T-helper 17 cell (primary cell): ENCODE data around the gene PARD3. TPM values are rescaled to one million over a fixed set of nuclear protein-coding genes. Genes with fewer than 3 reads are reported as not detected.

Source experiments
- ATAC-seq: fragments of 150-1000 bp; cut with Tn5 transposase; 2 replicates; pipeline ENCODE4 v1.10.0; 2021; ENCODE audit warnings: mild to moderate bottlenecking, moderate library complexity
- DNase-seq, 3 donors: peaks; one replicate each; pipeline versions ENCODE4 v3.0.0 to v3.0.0-alpha.2; 2020 to 2021
- H3K9me3 ChIP-seq: one replicate; pipeline ENCODE4 v1.7.0; 2013; ENCODE audit warnings: low read length, mild to moderate bottlenecking; ENCODE audit not compliant: control insufficient read depth, poor library complexity, severe bottlenecking
- H3K27ac Mint-ChIP-seq: one replicate; pipeline ENCODE4 v1.8.0; 2022; ENCODE audit warnings: mild to moderate bottlenecking, moderate library complexity, mixed read lengths
- H3K27me3 Mint-ChIP-seq: one replicate; pipeline ENCODE4 v1.8.0; 2022; ENCODE audit warnings: mixed read lengths
- H3K36me3 Mint-ChIP-seq: one replicate; pipeline ENCODE4 v1.8.0; 2022; ENCODE audit warnings: low read depth, mixed read lengths
- H3K4me1 Mint-ChIP-seq: one replicate; pipeline ENCODE4 v1.8.0; 2022; ENCODE audit warnings: mild to moderate bottlenecking, mixed read lengths
- H3K4me3 Mint-ChIP-seq: one replicate; pipeline ENCODE4 v1.8.0; 2022; ENCODE audit warnings: mild to moderate bottlenecking, moderate library complexity, mixed read lengths
- total RNA-seq, 4 donors: library from RNA in 2 of 4; stranded (reverse) in 2 of 4; gene quantifications; one replicate each; pipeline ENCODE4 v1.2.3 and lab custom pipeline; 2022 to 2026

PARD3 gene
- total RNA-seq, 2 donors from 2014 or later: 0.32 to 8.2 TPM

DNA sequence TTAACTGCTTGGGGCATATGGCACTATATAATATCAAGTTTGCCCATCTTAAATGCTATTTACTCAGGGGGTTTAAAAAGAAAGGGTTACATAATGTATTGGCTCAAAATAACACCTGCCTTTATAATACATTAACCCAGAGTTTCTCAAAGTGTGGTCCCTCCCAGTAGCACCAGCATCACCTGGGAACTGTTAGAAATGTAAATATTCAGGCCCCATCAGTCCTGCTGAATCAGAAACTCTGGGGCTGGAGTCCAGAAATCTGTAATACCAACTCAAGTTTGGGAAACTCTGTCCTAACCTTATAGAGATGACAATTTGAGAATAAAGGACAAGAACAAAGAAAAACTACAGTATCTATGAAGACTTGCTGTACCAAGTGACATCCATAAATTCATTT is 270.7 kb downstream of the PARD3 start:
- no peaks in the 10 kb centered on the region for H3K4me1 Mint-ChIP-seq

DNA sequence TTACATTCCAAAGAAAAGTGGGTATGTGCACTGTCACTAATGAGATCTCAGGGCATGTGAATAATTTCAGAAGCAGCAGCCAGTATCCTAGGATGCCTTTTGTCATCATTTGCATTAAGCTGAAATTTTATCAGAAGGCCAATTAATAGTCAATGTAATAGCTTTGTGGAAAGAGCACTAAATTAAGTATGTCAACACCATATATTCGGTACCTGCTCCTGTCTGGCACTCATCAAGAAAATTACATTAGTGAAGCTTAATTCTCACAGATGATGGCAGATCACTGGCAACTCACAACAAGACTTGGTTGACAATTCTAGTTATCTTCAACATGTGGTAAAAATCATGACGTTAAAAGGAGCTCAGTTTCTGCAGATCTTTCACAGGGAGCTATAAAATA is 271.4 kb downstream of the PARD3 start:
- no peak for DNase-seq
- no peak for ATAC-seq
- H3K9me3 ChIP-seq: no peaks in the 10 kb centered on the region
- H3K4me1 Mint-ChIP-seq: no peaks in the 10 kb centered on the region
- H3K4me3 Mint-ChIP-seq: no peak overlapping the region
- H3K27ac Mint-ChIP-seq: no peak overlapping the region
- H3K36me3 Mint-ChIP-seq: peaks cover 1% of the 10 kb centered on the region
- peaks cover 7% of the 10 kb centered on the region for H3K27me3 Mint-ChIP-seq

More for the DNA sequence above, 270.7 kb downstream of the PARD3 start:
- no peak overlapping the region for H3K4me3 Mint-ChIP-seq
- peaks cover 2% of the 10 kb centered on the region for H3K36me3 Mint-ChIP-seq
- H3K27me3 Mint-ChIP-seq: peaks cover 7% of the 10 kb centered on the region
- H3K27ac Mint-ChIP-seq: no peak overlapping the region
- H3K9me3 ChIP-seq: no peaks in the 10 kb centered on the region
- no peak for DNase-seq
- ATAC-seq: no peak

DNA sequence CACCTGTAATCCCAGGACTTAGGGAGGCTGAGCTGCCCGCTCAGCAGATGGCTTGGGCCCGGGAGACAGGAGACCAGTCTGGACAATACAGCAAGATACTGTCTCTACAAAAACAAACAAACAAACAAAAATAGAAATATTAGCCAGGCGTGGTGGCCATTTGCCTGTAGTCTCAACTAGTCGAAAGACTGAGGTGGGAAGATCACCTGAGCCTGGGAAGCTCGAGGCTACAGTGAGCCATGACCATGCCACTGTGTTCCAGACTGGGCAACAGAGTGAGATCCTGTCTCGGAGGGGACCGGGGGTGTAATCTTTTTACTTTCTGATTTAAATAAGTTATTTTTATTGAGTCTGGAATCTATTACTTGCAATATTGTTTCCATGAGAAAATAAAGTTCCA is 274.6 kb downstream of the PARD3 start:
- Mint-ChIP-seq H3K4me1 (no peaks in the 10 kb centered on the region), H3K27ac (no peak overlapping the region), H3K4me3 (no peak overlapping the region), H3K27me3 (peaks cover 7% of the 10 kb centered on the region), H3K36me3 (no peaks in the 10 kb centered on the region)
- H3K9me3 ChIP-seq: no peaks in the 10 kb centered on the region
- no peak for DNase-seq
- no peak for ATAC-seq

DNA sequence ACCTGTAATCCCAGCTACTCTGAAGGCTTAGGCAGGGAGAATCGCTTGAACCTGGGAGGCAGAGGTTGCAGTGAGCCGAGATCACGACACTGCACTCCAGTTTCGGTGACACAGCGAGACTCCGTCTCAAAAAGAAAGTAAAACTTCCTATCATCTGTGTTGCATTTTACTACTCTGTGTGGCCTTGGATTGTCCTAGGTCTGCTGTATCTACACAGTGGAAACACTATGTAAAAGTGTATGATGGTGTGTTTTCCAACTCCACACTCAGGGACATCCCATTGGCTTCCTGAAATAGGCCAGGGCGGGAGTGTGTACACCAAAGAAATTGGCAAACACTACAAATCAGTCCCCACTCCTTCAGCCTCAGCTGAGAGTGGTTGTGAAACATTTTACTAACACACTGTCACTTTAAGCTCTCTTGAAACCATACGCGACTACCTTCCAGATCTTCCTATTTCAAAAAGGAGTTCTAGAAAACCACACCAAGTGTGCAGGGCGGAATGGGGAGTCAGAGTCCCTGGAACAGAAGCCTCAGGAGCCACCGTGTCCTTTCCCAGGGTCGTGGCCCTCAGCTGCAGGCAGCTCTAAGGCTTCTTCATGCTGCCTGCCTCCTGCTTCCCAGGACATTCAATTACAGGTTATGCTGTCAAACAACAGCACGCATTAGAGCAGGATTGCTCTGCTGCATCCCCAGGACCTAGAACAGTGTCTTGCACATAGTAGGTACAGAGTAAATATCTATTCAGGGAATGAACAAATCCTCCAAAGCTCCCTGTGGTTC is 275.4 kb downstream of the PARD3 start:
- no peak for ATAC-seq
- no peaks in the 10 kb centered on the region for H3K9me3 ChIP-seq
- no peaks in the 10 kb centered on the region for H3K36me3 Mint-ChIP-seq
- no peaks in the 10 kb centered on the region for H3K4me1 Mint-ChIP-seq
- DNase-seq: no peak
- no peak overlapping the region for H3K27ac Mint-ChIP-seq
- no peak overlapping the region for H3K4me3 Mint-ChIP-seq
- peaks cover 7% of the 10 kb centered on the region for H3K27me3 Mint-ChIP-seq

DNA sequence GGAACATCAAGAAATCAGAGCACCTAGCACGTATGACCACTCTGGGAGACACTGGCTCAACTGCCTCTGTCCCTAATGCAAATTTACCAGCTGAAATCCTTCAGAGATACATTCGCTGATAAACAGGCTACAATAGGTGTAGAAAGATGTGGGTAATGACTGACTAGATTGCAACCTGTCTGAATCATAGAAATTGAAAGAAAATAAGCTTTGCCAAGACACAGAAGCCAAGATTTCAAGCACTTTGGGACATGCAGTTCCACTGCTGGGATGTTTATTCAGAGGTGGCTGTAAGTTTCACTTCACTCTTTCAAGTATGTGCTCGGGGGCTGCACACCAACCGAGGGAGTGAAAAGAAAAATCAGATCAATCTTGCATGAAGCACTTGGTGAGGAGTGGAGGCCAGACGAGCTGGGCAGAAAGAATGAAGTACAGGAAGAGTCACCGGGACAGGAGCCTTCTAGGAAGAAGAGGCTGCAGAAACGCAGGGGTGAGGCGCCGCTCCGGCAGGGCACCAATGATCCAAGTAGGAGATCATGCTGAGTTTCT is 276.7 kb downstream of the PARD3 start:
- Mint-ChIP-seq H3K4me3 (no peak overlapping the region), H3K4me1 (no peaks in the 10 kb centered on the region), H3K27ac (no peak overlapping the region), H3K36me3 (no peaks in the 10 kb centered on the region), H3K27me3 (peaks cover 16% of the 10 kb centered on the region)
- no peaks in the 10 kb centered on the region for H3K9me3 ChIP-seq
- ATAC-seq (no peak), DNase-seq (no peak)

DNA sequence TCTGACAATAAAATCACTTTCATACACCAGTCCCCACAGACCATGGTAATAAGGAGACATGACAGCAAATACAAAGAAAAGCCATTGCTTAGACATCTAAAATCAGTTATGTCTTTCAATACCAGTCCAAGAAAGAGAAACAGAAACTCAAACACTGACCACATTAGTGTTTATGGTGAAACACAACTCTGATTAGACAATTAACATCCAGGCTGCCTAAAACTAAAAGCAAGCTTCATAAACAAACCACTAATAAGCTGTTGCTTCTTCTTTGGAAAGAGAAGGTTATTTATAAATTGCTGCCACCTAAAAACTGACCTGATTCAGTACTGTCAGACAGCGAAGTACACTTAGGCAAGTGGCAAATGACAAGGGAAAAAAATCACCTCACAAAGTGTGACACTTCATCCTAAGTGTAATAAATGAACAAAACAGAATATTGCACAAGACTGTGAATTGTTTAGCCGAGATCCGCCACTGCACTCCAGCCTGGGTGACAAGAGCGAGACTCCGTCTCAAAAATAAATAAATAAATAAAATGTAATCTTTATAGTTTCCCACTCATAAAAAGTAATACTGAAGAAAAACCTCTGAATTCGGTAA is 277.4 kb downstream of the PARD3 start:
- H3K27ac Mint-ChIP-seq: no peak overlapping the region
- H3K36me3 Mint-ChIP-seq: no peaks in the 10 kb centered on the region
- H3K27me3 Mint-ChIP-seq: peaks cover 16% of the 10 kb centered on the region
- H3K4me3 Mint-ChIP-seq: no peak overlapping the region
- no peaks in the 10 kb centered on the region for H3K9me3 ChIP-seq
- H3K4me1 Mint-ChIP-seq: no peaks in the 10 kb centered on the region
- DNase-seq: no peak
- ATAC-seq: no peak

DNA sequence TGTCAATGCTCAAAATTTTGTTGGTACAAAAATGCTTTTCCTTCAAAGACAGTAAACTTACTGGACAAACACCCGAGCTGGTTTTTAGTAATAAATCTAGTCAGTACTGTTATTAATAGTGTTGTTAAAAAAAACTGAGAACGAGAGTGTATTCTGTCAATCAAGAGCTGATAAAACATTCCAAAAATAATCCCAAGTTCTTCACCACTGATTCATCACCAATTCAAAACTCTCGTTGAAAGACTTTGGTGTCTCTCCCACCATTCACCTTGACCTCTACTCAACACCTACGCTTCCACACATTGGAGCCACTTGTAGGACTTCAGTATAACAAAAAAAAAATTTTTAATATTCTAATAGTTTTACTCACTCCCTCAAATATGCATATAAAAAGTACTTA is 279.2 kb downstream of the PARD3 start:
- Mint-ChIP-seq H3K27ac (no peak overlapping the region), H3K4me1 (no peaks in the 10 kb centered on the region), H3K36me3 (no peaks in the 10 kb centered on the region), H3K4me3 (no peak overlapping the region), H3K27me3 (peaks cover 16% of the 10 kb centered on the region)
- DNase-seq (no peak), ATAC-seq (no peak)
- H3K9me3 ChIP-seq: no peaks in the 10 kb centered on the region

DNA sequence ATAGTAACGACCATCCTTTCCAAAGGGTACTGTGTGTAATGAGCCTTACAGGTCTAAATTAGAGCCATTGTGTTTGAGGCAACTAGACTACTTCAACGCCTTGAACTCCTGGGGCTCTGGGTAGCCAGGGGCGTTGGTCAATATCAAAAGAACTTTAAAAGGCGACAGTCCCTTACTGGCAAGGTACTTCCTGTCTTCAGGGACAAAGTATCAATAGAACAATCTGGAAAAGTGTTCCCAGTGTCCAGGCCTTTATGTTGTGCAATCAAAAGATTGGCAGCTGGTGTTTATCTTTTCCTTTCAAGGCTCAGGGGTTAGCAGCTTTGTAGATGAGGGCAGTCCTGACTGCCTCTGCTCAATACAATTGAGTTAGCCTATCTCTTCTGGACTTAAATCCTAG is 284.3 kb downstream of the PARD3 start:
- Mint-ChIP-seq H3K27ac (no peak overlapping the region), H3K36me3 (no peaks in the 10 kb centered on the region), H3K4me3 (no peak overlapping the region), H3K27me3 (peaks cover 14% of the 10 kb centered on the region), H3K4me1 (no peaks in the 10 kb centered on the region)
- H3K9me3 ChIP-seq: no peaks in the 10 kb centered on the region
- no peak for ATAC-seq
- no peak for DNase-seq

DNA sequence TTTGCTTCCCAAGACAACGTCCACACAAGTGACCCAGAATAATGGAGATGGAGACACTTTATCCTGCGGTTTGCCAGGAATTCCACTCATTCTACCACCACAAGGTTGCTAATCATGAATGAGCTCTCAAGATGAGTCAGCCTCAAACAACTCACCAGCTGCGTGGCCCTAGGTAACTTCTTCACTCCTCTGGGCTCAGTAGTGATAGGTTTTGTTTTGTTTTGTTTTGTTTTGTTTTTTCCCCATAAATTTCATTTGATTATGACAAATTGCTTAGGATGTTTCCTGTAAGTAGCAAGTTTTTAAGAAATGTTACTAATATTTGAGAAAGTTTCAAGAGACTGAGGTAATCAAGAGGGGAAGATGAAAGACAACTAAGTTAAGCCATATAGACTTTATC is 286.8 kb downstream of the PARD3 start:
- no peaks in the 10 kb centered on the region for H3K4me1 Mint-ChIP-seq
- no peak overlapping the region for H3K27ac Mint-ChIP-seq
- ATAC-seq: no peak
- H3K9me3 ChIP-seq: no peaks in the 10 kb centered on the region
- no peaks in the 10 kb centered on the region for H3K36me3 Mint-ChIP-seq
- peaks cover 18% of the 10 kb centered on the region for H3K27me3 Mint-ChIP-seq
- no peak for DNase-seq
- H3K4me3 Mint-ChIP-seq: no peak overlapping the region

DNA sequence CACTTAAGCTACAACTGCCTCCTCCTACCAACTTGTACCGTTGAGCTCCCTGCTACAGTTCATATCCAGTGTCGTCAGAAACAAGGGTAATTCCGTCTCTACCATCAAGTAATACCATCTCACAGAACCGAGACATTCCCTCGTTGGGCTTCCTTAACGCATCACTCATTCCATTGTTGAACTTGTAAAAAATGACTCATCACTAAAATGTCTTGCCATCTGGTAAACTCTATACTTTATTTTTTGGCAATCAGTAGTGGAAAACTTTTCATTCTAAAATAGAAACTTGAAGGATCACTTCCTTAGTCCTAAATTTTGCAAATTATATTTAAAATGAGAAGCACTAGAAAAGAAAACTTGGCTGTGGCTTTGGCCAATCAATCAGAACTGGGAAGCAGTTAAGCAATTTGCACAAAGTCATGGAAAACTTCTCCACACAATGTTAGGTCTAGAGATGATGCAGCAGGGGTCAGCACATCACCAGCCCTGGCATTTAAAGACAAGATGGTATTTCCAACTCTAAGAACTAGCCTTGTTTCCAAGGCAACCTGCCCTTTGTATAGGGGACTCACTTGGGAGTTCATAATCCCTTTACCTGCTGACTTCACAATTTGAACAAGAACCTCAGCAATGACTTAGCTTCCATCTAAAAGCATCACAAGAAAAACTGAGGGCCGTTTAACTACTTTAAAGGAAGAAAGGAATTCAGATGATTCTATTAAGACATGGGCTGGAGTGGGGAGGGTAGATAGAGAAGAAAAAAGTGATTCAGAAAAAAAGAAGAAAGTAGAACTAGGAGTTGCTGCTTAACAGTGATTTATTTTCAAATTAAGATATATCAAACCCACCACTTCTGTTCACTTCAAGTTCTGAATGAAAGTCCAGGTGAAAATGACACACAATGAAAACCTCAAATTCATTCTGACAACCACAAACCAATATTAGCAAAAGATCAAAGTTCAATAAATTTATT is 288.1 kb downstream of the PARD3 start:
- H3K9me3 ChIP-seq: no peaks in the 10 kb centered on the region
- Mint-ChIP-seq H3K4me1 (peaks cover 3% of the 10 kb centered on the region), H3K27me3 (peaks cover 29% of the 10 kb centered on the region), H3K27ac (no peak overlapping the region), H3K4me3 (no peak overlapping the region), H3K36me3 (no peaks in the 10 kb centered on the region)
- DNase-seq: no peak
- no peak for ATAC-seq

DNA sequence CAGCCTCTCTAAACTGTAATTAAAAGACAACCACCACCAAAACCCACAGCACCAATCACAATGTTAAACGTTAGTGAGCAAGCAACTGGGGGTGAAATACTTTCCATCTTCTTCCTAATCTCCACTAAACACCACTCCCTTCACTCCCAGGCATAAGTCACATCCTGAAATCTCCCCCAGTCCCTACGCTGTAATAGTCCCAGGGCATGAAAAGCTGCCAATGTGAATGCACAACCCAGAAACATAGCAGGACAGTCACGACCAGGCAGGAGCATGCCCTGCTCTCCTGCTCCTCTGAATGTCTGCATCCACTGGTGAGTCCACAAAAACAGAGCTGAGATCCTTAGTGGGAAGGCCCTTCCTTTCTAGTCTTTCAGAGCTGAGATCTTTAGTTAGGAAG is 288.9 kb downstream of the PARD3 start:
- DNase-seq: no peak
- no peaks in the 10 kb centered on the region for H3K9me3 ChIP-seq
- no peaks in the 10 kb centered on the region for H3K36me3 Mint-ChIP-seq
- H3K4me1 Mint-ChIP-seq: peaks cover 3% of the 10 kb centered on the region
- H3K27me3 Mint-ChIP-seq: peaks cover 38% of the 10 kb centered on the region
- no peak overlapping the region for H3K4me3 Mint-ChIP-seq
- ATAC-seq: no peak
- H3K27ac Mint-ChIP-seq: no peak overlapping the region

DNA sequence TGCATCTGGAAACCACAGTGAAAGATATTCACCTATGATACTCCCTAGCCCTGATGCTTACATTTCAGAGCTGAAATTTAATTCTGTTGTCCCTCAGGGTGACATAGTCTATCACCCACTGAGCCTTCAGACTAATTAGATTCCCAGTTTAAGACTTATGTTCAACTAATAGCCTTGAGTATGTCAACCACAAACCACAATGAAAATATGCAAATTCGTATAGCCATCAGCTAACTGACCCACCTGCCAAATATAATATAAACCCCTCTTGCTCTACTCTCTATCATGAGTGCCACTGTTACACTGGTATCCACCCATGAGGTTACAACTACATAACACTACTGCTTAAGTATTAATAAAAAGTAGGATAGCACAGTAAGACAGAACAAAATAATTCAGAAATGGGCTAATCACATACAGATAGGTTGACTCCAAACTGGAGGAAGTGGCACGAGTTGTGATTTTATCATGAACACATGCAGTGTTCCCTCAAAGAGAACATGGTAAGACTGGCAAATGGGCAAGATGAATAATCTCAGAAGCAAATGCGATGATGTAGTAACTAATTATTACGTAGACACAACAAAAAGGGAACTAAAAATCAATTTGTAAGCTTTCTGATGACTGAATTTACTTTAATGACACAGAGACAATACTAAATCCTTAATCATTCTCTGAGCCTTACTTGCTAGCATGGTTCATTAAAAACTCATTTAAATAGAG is 290.6 kb downstream of the PARD3 start:
- no peak overlapping the region for H3K27ac Mint-ChIP-seq
- H3K9me3 ChIP-seq: no peaks in the 10 kb centered on the region
- no peaks in the 10 kb centered on the region for H3K36me3 Mint-ChIP-seq
- DNase-seq: no peak
- H3K4me1 Mint-ChIP-seq: peaks cover 3% of the 10 kb centered on the region
- ATAC-seq: no peak
- H3K4me3 Mint-ChIP-seq: no peak overlapping the region
- peaks cover 38% of the 10 kb centered on the region for H3K27me3 Mint-ChIP-seq
